GM12878 (cell line): ENCODE data around the gene DEGS2. TPM values are rescaled to one million over a fixed set of nuclear protein-coding genes. Genes with fewer than 3 reads are reported as not detected.

ENCODE experiments used
- ATAC-seq: fragments of 200-7000 bp; cut with Tn5 transposase; 3 replicates; pipeline ENCODE4 v1.9.1; 2020; ENCODE audit warnings: mild to moderate bottlenecking, moderate library complexity
- BruUV-seq: library from RNA; stranded (reverse); fragments of 400-500 nt; replicated peaks from 2 replicates; lab custom pipeline; 2021; lab: Mats Ljungman, UMichigan
- CTCF ChIA-PET: fragments of 300-600 bp; sonication (Branson Sonifier 250); formaldehyde crosslinking; extraction: SDS; loops from one replicate; lab custom pipeline; 2021; ENCODE audit warnings: inconsistent platforms; lab: Yijun Ruan, JAX
- POLR2A ChIA-PET: fragments of 350-600 bp; formaldehyde crosslinking; extraction: SDS; loops from one replicate; lab custom pipeline; 2021; ENCODE audit warnings: inconsistent platforms; lab: Charles Lee
- RAD21 ChIA-PET: fragments of 300-600 bp; sonication (Branson Sonifier 250); formaldehyde crosslinking; loops from one replicate; lab custom pipeline; 2023; ENCODE audit warnings: antibody characterized with exemption; ENCODE audit not compliant: unreplicated experiment; lab: Charles Lee
- SMC1A ChIA-PET: fragments of 300-600 bp; sonication (Branson Sonifier 250); formaldehyde crosslinking; loops from one replicate; lab custom pipeline; 2023; ENCODE audit not compliant: unreplicated experiment, uncharacterized antibody; lab: Charles Lee
- DNase-seq: peaks from one replicate; pipeline ENCODE4 v3.0.0-alpha.2; 2011; ENCODE audit warnings: low read depth, low spot score
- FAIRE-seq: peaks from 3 replicates; lab custom pipeline; 2011; peaks lifted over from hg19 to GRCh38; lab: Jason Lieb, UNC
- H2AFZ ChIP-seq: 2 replicates; pipeline ENCODE4 v1.6.0; 2011; ENCODE audit warnings: low read depth, low read length, control low read depth; ENCODE audit not compliant: control insufficient read depth
- H3K27ac ChIP-seq: 2 replicates; pipeline ENCODE4 v1.5.1; 2011; ENCODE audit warnings: control low read depth; ENCODE audit not compliant: control insufficient read depth, insufficient read depth
- H3K27me3 ChIP-seq, 2 experiments: replicated peaks in 1 of 2; 2 replicates each; pipeline versions ENCODE4 v1.6.0 to v1.6.1; 2011; ENCODE audit warnings: low read length in 1 of 2; ENCODE audit not compliant: control insufficient read depth in 2 of 2, insufficient read depth in 2 of 2
- H3K36me3 ChIP-seq, 2 experiments: 2 replicates each; pipeline ENCODE4 v1.5.1; 2011; ENCODE audit warnings: low read length in 1 of 2; ENCODE audit not compliant: control insufficient read depth in 2 of 2, insufficient read depth in 2 of 2
- H3K4me1 ChIP-seq: 2 replicates; pipeline ENCODE4 v1.6.1; 2011; ENCODE audit warnings: mild to moderate bottlenecking, low read length, moderate library complexity, mixed read lengths; ENCODE audit not compliant: control insufficient read depth, insufficient read depth
- H3K4me2 ChIP-seq: 2 replicates; pipeline ENCODE4 v1.6.0; 2011; ENCODE audit warnings: control low read depth; ENCODE audit not compliant: control insufficient read depth, insufficient read depth
- H3K4me3 ChIP-seq: fragments of 200-600 bp; sonication (generic); 2 replicates; pipeline ENCODE4 v1.5.1; 2016
- H3K79me2 ChIP-seq: 2 replicates; pipeline ENCODE4 v1.6.0; 2011; ENCODE audit warnings: low read length; ENCODE audit not compliant: control insufficient read depth, insufficient read depth
- H3K9ac ChIP-seq: 2 replicates; pipeline ENCODE4 v1.8.0; 2011; ENCODE audit warnings: low read length, control low read depth, mixed read lengths; ENCODE audit not compliant: control insufficient read depth, insufficient read depth
- H3K9me3 ChIP-seq: replicated peaks from 3 replicates; pipeline ENCODE4 v1.5.1; 2011; ENCODE audit warnings: mild to moderate bottlenecking, low read length; ENCODE audit not compliant: control insufficient read depth, insufficient read depth
- H4K20me1 ChIP-seq: 2 replicates; pipeline ENCODE4 v1.6.0; 2011; ENCODE audit not compliant: control insufficient read depth, insufficient read depth
- KLF5 ChIP-seq: fragments of 450-650 bp; IDR thresholded peaks from 2 replicates; pipeline ENCODE4 v1.6.1; 2014; ENCODE audit warnings: mild to moderate bottlenecking; ENCODE audit not compliant: partially characterized antibody
- PBX3 ChIP-seq: IDR thresholded peaks from 2 replicates; pipeline ENCODE4 v1.6.1; 2011; ENCODE audit warnings: mild to moderate bottlenecking, low read depth, low read length, moderate library complexity; ENCODE audit not compliant: insufficient replicate concordance
- POLR2AphosphoS2 ChIP-seq: IDR thresholded peaks from 2 replicates; pipeline ENCODE4 v1.6.1; 2011; ENCODE audit warnings: low read depth, mild to moderate bottlenecking, low read length, improper control_type of control experiment, moderate library complexity
- RCOR1 ChIP-seq: conservative IDR thresholded peaks from 2 replicates; pipeline ENCODE4 v1.6.1; 2012; ENCODE audit warnings: low read depth, low read length, improper control_type of control experiment
- ZNF592 ChIP-seq: fragments of 450-650 bp; IDR thresholded peaks from 2 replicates; pipeline ENCODE4 v1.6.1; 2017; ENCODE audit warnings: mild to moderate bottlenecking, moderate library complexity
- WGBS: methylation state at CpG from one replicate; pipeline ENCODE4 v1.1.6; 2016; ENCODE audit warnings: low lambda C conversion rate; ENCODE audit not compliant: insufficient replicate concordance, insufficient coverage; ENCODE audit errors: missing lambda C conversion rate; 5-methylcytosine and 5-hydroxymethylcytosine counted together
- in situ Hi-C: fragments of 300-500 bp; cut with MboI; formaldehyde crosslinking; loops from 9 replicates; pipeline ENCODE4 v1.14.3; 2018; ENCODE audit warnings: mixed read lengths
- intact Hi-C: fragments of 100-400 bp; cut with micrococcal nuclease; formaldehyde crosslinking; loops from one replicate; pipeline ENCODE4 v1.14.2; 2022; ENCODE audit not compliant: unreplicated experiment
- polyA plus RNA-seq, 11 experiments: library from polyadenylated mRNA; depleted of rRNA in 4 of 11; unstranded in 6 of 11; stranded (reverse) in 5 of 11; fragments of >200 nt; fragmentation: Nextera tagmentation in 4 of 11; fragmentation: Illumina TruSeq in 1 of 11; extraction: Ambion mirVana in 4 of 11; extraction: Trizol in 1 of 11; gene quantifications; 1 replicate in 1 of 11; 2 replicates in 10 of 11; pipeline versions ENCODE4 v1.2.1 to v1.2.3, GENCODE V29; 2011 to 2016; ENCODE audit warnings: inconsistent platforms in 2 of 11, missing spikeins in 2 of 11, low read depth in 1 of 11
- total RNA-seq, 4 experiments: library from RNA; depleted of rRNA in 3 of 4; stranded (reverse); fragments of >200 nt in 3 of 4; fragmentation: Illumina TruSeq in 1 of 4; extraction: Trizol in 1 of 4; gene quantifications; 2 replicates each; pipeline versions ENCODE4 v1.2.1 to v1.2.3, GENCODE V29; 2013 to 2021
- TF ChIP-seq, protein P1 (sequence below): IDR thresholded peaks from 2 replicates; pipeline ENCODE4 v1.6.1; 2012; ENCODE audit warnings: low read depth, low read length, improper control_type of control experiment

DEGS2 gene
- total and polyA plus RNA-seq, 10 of the 15 experiments (the other 5 are each of a cell fraction or from before 2014, with no cell fraction given): 0.01 to 2.5 (median 0.45) TPM; not detected in 1

DNA sequence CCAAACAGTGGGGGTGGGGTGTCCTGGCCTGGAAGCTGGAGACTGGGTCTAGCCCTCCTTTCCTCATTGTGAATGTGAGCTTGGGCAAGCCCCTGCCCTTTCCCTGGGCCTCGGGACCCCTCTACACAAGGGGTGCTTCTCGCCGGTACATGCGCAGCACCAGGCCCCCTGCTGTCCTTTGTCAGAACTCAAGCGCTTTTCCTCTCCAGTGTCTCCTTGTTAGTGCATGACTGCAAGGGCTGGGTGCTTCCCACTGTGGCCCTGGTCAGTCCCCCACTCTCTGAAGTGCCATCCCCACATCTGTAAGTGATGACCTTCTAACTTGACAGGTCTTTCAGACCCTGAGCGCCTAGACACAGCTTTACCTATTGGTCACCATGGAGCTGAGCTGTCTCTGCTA, 44.2 kb downstream of the DEGS2 start (continued):
- TF ChIP-seq PBX3 (no peak), KLF5 (no peak)

GRCh38 chr14:100114109-100114765, 45.2 kb downstream of the DEGS2 start:
- H3K4me3 ChIP-seq: no peak overlapping the region
- intact Hi-C loops (no loop called here), in situ Hi-C loops (no loop called here)
- no peak overlapping the region for H3K4me2 ChIP-seq
- FAIRE-seq: no peak
- DNase-seq: no peak
- no peak overlapping the region for H3K9ac ChIP-seq
- TF ChIP-seq ZNF592: no peak
- 0 out of 2 replicates have a peak, but pooled peaks have one; percentile 11 for TF ChIP-seq POLR2AphosphoS2
- TF ChIP-seq, protein P1, sequence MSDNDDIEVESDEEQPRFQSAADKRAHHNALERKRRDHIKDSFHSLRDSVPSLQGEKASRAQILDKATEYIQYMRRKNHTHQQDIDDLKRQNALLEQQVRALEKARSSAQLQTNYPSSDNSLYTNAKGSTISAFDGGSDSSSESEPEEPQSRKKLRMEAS: no peak
- no peak for TF ChIP-seq RCOR1
- TF ChIP-seq, all 136 proteins: peak for 1
- H3K27ac ChIP-seq: no peak overlapping the region
- 92% methylated on average over 13 of the region's 13 CpGs for WGBS
- POLR2A ChIA-PET: interaction anchor here (0.7 kb wide), 1 partner anchor 17 kb away, joined by 3 read pairs; no protein-coding TSS in a partner anchor
- H2AFZ ChIP-seq: no peak overlapping the region
- SMC1A ChIA-PET: interaction anchor here (0.5 to 1.0 kb wide), 2 partner anchors 35 to 133 kb away, joined by 3 to 4 read pairs; no protein-coding TSS in a partner anchor
- no peaks in the 10 kb centered on the region; the same call in 1 of the 2 replicates for H3K79me2 ChIP-seq
- CTCF ChIA-PET: interaction anchor here (1.5 kb wide), 2 partner anchors 59 to 131 kb away, joined by 3 to 4 read pairs; no protein-coding TSS in a partner anchor
- no peaks in the 10 kb centered on the region for H3K27me3 ChIP-seq
- H4K20me1 ChIP-seq: no peaks in the 10 kb centered on the region
- H3K9me3 ChIP-seq: no peaks in the 10 kb centered on the region
- peaks cover 12 to 26% of the 10 kb centered on the region in 2 experiments; a peak in 3 of 4 replicates for H3K36me3 ChIP-seq
- peak; percentile 33; the same call in 1 of the 3 replicates for ATAC-seq
- RAD21 ChIA-PET: no interaction called here
- H3K4me1 ChIP-seq: no peaks in the 10 kb centered on the region
- BruUV-seq: no TSS peak
